Stomach (tissue), 4 donors: ENCODE measurements around the gene PRKCH.

Source experiments
- CTCF ChIP-seq, 7 experiments: fragments of 450-650 bp in 4 of 7; fragments of 200-600 bp in 3 of 7; sonication (generic) in 3 of 7; IDR thresholded peaks; one replicate each; pipeline ENCODE4 v1.5.1; 2016 to 2019; ENCODE audit warnings: antibody characterized with exemption in 7 of 7, control low read depth in 2 of 7, mild to moderate bottlenecking in 1 of 7
- EP300 ChIP-seq: sonication (generic); formaldehyde crosslinking; IDR thresholded peaks from one replicate; pipeline ENCODE4 v1.6.1; 2017; ENCODE audit warnings: antibody characterized with exemption

- TF ChIP-seq CTCF (IDR thresholded peaks at IDR 0.05) (no peak), EP300 (no peak)
Measured at GRCh38 chr14:61565836-61566536, 244.6 kb downstream of the PRKCH start.
